Measurements from ENCODE around the gene MED22.

- TF ChIP-seq, protein P1, sequence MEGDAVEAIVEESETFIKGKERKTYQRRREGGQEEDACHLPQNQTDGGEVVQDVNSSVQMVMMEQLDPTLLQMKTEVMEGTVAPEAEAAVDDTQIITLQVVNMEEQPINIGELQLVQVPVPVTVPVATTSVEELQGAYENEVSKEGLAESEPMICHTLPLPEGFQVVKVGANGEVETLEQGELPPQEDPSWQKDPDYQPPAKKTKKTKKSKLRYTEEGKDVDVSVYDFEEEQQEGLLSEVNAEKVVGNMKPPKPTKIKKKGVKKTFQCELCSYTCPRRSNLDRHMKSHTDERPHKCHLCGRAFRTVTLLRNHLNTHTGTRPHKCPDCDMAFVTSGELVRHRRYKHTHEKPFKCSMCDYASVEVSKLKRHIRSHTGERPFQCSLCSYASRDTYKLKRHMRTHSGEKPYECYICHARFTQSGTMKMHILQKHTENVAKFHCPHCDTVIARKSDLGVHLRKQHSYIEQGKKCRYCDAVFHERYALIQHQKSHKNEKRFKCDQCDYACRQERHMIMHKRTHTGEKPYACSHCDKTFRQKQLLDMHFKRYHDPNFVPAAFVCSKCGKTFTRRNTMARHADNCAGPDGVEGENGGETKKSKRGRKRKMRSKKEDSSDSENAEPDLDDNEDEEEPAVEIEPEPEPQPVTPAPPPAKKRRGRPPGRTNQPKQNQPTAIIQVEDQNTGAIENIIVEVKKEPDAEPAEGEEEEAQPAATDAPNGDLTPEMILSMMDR (IDR thresholded peaks at IDR 0.05): no peak
- no peak for TF ChIP-seq ZFX (IDR thresholded peaks at IDR 0.05; ENCODE audit: borderline replicate concordance)
Observed at GRCh38 chr9:133290751-133291302, 57.1 kb downstream of the MED22 start.

Measured in 22Rv1 (cell line).